Measurements from ENCODE around the gene SLC28A3.

The SLC28A3 gene

GRCh38 chr9:84294241-84294950 lies 46.2 kb downstream of the SLC28A3 start:
- no peak for DNase-seq

GRCh38 chr9:84293001-84293798 lies 47.4 kb downstream of the SLC28A3 start:
- no peak for DNase-seq

GRCh38 chr9:84285381-84285780 lies 55.2 kb downstream of the SLC28A3 start:
- DNase-seq = no peak

GRCh38 chr9:84283946-84284345 lies 56.6 kb downstream of the SLC28A3 start:
- DNase-seq = peak; percentile 64

- no peak for DNase-seq
These were observed 62.4 kb downstream of the SLC28A3 start for GRCh38 chr9:84278130-84278529.

GRCh38 chr9:84277646-84278045 lies 62.9 kb downstream of the SLC28A3 start:
- no peak for DNase-seq

GRCh38 chr9:84276741-84277140 lies 63.8 kb downstream of the SLC28A3 start:
- DNase-seq = no peak

GRCh38 chr9:84271921-84272556 lies 68.5 kb downstream of the SLC28A3 start:
- DNase-seq = peak; percentile 42

- peak; percentile 73 for DNase-seq
These were observed 69.0 kb downstream of the SLC28A3 start for GRCh38 chr9:84271531-84271900.

GRCh38 chr9:84270847-84271530 lies 69.6 kb downstream of the SLC28A3 start:
- no peak for DNase-seq

- DNase-seq = peak; percentile 5
These were observed 74.4 kb downstream of the SLC28A3 start for GRCh38 chr9:84266087-84266561.

- DNase-seq = no peak
These were observed 76.1 kb downstream of the SLC28A3 start for GRCh38 chr9:84264307-84265029.

GRCh38 chr9:84261070-84261746 lies 79.3 kb downstream of the SLC28A3 start:
- DNase-seq = peak; percentile 86

- DNase-seq = no peak
These were observed 82.2 kb downstream of the SLC28A3 start for GRCh38 chr9:84258371-84258770.

- DNase-seq = no peak
These were observed 84.9 kb downstream of the SLC28A3 start for GRCh38 chr9:84255696-84256095.

GRCh38 chr9:84254972-84255371 lies 85.6 kb downstream of the SLC28A3 start:
- no peak for DNase-seq

- no peak for DNase-seq
These were observed 88.6 kb downstream of the SLC28A3 start for GRCh38 chr9:84251921-84252320.

GRCh38 chr9:84241817-84242373 lies 98.7 kb downstream of the SLC28A3 start:
- DNase-seq = no peak

GRCh38 chr9:84239343-84239742 lies 101.2 kb downstream of the SLC28A3 start:
- DNase-seq = no peak

- no peak for DNase-seq
These were observed 101.9 kb downstream of the SLC28A3 start for GRCh38 chr9:84238652-84239051.

- no peak for DNase-seq
These were observed 105.0 kb downstream of the SLC28A3 start for GRCh38 chr9:84235511-84235910.
